Left lobe of liver (tissue), 2 donors: Measurements from ENCODE around the gene PRKN. TPM values are rescaled to one million over a fixed set of nuclear protein-coding genes. Genes with fewer than 3 reads are reported as not detected.

Experiments
- ATAC-seq: fragments of 200-7000 bp; cut with Tn5 transposase; one replicate; pipeline ENCODE4 v1.9.1; 2020; ENCODE audit warnings: mild to moderate bottlenecking, moderate library complexity
- DNase-seq: peaks from one replicate; pipeline ENCODE4 v3.0.0-alpha.2; 2020; ENCODE audit warnings: low spot score
- total RNA-seq: library from RNA; stranded (reverse); gene quantifications from one replicate; pipeline ENCODE4 v1.2.1, GENCODE V29; 2021
- donor health status: DM: no; HTN: no; CAD: no; lungs with moderate emphysema.
- donor health status: DM: no; HTN: yes; CAD: no.

PRKN gene
- total RNA-seq, 1 donor from 2014 or later: 1.2 TPM

GRCh38 chr6:162711376-162711775 is 16.2 kb downstream of the PRKN start:
- DNase-seq (peak; percentile 68), ATAC-seq (peak; percentile 95)

DNA sequence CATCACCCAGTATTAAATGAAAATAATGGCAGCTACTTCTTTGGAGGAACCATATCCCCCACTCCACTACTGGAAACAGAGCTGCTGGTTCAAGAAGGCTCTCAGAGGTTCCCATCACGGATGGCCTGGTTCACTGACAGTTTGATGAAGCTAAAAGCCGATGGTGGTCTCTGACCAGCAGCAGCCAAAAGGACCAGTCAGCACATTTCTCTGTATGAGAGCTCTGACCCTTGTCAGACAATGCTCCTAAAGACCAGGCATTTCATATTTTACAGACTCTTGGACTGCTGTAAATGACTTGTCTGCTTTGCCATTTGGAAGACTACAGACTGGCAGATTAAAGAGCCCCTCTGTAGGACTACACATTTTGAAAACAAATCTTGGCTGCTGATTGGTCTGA is 16.6 kb downstream of the PRKN start:
- DNase-seq (no peak), ATAC-seq (no peak)

DNA sequence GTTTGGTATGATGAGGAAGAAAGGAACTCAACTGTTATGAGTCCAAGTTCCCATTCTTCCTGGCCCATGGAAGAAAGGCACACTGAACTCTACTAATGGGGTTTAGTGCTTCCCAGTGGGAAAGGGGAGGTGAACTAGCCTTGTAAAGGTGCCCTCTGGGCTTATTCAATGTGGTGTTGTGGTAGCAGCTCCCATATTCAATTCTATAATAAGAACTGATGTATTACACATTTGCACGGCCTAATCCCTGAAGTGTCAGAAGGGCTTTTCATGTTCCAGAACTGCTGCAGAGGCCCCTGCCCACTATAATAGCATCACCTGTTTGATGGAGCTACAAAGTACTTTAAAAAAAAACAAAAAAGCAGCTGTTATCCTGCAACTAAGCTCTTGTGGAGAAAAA is 17.1 kb downstream of the PRKN start:
- ATAC-seq: no peak
- DNase-seq: no peak

DNA sequence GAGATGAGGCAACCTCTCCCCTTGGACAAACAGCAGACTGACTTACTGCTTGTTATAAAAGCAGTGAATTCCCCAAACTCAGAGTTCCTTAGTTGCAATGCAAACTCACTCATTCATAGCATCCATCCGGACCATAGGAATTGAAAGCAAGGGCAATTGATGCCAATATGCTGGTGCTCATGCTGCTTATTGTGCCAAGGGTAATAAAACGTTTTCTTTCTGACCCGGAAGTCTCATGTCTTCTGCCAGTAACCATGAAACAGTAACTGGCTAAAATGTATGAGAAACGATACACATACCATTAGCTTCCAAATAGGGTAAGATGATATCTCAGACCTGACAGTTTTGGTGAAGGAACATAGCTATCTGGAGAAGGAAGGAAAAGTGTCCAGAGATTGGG is 18.1 kb downstream of the PRKN start:
- DNase-seq: no peak
- no peak for ATAC-seq

GRCh38 chr6:162708971-162709370 is 18.6 kb downstream of the PRKN start:
- ATAC-seq (no peak), DNase-seq (no peak)

- DNase-seq (peak; percentile 51), ATAC-seq (peak; percentile 83)
These were observed 21.3 kb downstream of the PRKN start for GRCh38 chr6:162706232-162706631.

GRCh38 chr6:162705736-162706135 is 21.8 kb downstream of the PRKN start:
- peak; percentile 40 for ATAC-seq
- DNase-seq: no peak

GRCh38 chr6:162704001-162704400 is 23.6 kb downstream of the PRKN start:
- ATAC-seq (no peak), DNase-seq (no peak)

- no peak for ATAC-seq
- DNase-seq: no peak
These were observed 25.1 kb downstream of the PRKN start for GRCh38 chr6:162702446-162702845.

DNA sequence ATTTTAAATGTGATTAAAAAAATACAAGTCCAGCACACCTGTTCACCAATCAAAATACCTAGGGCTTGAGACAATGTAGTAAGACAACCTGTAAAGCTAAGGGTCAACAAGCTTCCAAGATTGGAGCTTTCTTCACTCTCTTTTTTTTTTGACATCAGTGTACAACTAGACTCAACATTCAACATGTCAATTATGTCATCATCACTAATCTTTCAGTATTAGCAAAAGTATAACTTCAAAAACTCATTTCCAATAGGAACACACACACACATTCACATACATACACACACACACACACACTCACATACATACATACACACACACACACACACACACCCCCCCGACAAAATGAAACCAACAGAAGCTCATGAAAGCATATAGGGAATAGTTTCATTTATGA is 26.0 kb downstream of the PRKN start:
- DNase-seq (no peak), ATAC-seq (no peak)

DNA sequence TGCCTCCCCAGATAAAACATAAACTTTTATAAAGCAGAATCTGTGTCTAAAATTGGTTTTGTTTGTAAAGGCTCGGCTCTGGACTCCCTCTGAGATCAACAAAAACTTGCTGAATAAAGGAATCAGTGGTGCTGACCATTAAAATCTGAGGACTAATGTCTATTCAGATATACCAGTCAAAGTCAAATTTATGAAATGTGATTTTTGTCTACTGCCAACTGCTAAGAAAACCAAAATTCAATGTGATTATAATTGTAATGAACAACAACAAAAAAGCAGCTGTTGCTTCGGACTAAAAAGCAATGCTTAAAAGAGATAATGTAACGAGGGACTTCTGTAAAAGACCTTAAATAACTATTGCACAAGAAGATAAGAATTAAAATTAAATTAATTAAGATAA is 26.6 kb downstream of the PRKN start:
- ATAC-seq: no peak

GRCh38 chr6:162699961-162700360 is 27.6 kb downstream of the PRKN start:
- ATAC-seq (no peak), DNase-seq (no peak)

More for the DNA sequence above, 26.6 kb downstream of the PRKN start:
- no peak for DNase-seq

DNA sequence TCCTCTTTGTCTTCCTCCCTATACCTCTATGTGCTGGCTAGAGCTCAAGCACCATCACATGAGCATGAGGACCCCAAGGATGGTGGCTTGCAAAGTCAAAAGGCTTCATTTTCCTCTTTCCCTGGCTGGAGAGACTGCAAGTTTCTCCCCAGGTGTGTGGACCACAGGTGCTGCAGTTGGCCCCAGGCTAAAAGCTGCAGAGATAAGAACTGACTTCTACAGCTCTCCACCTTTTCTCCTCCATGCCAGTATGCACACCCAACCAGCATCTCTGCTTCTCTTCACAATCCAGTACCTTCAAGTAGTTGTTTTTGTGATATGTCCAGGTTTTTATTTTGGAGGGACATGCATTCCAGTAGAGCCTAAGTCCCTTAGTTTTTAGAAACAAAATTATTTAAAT is 29.1 kb downstream of the PRKN start:
- no peak for DNase-seq
- ATAC-seq: no peak

DNA sequence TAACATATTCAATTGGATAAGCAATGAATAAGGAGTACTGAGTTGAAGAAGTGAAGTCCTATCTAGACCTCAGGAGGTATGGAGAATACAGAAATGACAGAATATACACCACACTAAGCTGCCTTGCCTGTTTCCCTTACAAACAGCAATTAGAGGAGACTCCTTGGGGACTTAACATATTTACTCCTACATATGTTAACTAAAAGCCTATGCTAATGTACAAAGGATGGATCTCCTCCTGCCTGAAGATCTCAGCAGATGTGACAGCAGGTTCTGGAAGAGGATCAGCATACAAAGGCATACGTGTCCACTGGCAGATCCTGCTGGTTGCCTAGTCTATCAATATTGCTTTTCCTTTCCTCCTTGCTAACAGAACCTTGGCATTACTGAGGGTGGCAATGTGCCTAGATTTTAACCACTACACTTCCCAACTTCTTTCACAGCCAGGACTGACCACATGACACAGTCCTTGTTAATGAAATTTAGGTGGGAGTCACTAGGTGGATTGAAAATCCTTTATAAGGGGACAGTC is 29.6 kb downstream of the PRKN start:
- ATAC-seq (peak; percentile 45), DNase-seq (no peak)

DNA sequence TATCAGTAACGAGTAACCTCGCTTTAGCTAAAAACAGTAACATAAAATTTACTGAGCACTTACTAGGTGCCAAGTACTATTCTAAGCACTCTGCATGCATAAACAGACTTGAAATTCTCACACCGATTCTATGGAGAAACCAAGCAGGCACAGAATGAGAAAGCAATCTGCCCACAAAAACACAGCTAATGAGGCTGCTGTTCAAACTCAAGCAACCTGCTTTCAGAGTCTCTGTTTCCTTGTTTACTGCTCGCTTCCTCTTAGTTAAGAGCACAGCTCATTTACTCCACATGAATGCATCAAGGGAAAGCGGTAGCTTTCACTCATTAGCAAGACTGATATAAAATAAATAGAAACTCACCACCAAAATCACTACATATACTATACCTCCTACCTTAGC is 37.4 kb downstream of the PRKN start:
- no peak for DNase-seq
- ATAC-seq: no peak

- DNase-seq: no peak
- ATAC-seq: no peak
These were observed 38.7 kb downstream of the PRKN start for GRCh38 chr6:162688751-162689345.

- DNase-seq (no peak), ATAC-seq (no peak)
These were observed 42.0 kb downstream of the PRKN start for GRCh38 chr6:162685586-162685985.

DNA sequence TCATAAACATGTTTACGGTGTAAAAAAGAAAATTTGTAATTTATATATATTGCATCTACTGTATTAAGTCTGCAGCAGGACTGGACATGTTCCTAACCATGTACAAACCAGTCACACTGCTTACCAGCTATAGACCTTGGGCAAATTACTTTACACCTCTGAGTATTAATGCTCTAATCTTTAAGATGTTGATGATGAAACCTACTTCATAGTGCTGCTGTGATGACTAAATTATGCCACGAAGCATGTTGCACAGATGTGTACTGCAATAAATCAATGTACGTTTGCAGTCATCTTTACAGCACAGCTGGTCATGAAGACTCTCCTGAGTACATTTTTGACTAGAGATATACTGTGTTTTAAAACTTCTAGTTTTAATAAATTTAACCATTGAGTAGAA is 42.6 kb downstream of the PRKN start:
- DNase-seq: no peak
- ATAC-seq: no peak

DNA sequence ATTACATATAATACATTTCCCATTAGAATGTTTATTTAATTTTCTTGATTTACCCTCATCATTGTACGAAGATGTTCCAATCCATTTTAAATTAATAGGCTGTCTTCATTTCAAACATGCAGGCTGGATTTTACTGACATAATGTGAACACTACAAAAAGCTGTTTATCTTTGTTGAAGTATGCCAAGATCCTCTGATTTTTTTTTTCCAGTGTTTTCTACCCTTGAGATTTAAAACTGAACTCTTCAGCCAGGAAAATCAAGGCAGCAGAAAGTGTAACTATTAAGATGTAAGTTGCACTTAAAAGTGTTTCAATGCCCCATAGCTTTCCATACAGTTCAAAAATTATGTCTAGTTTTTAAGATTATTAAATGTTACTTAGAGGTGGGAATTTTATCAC is 43.5 kb downstream of the PRKN start:
- ATAC-seq: no peak
- no peak for DNase-seq

DNA sequence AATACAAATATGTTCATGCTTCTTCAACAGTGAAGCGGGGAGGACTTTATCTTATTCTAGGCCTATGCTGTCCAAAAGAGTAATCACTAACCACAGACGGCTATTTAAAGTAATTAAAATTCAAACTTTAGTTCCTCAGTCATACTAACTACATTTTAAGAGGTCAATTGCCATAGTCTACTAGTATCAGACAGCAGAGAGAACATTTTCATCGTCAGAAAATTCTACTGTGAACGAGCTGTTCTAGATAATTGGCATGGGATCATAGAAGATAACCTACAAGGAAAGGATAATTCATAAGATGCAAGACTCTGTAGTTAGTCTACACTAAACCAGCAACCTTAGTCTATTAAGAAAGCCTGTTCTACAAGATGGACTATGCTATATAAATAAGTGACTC is 44.4 kb downstream of the PRKN start:
- DNase-seq (no peak), ATAC-seq (no peak)

DNA sequence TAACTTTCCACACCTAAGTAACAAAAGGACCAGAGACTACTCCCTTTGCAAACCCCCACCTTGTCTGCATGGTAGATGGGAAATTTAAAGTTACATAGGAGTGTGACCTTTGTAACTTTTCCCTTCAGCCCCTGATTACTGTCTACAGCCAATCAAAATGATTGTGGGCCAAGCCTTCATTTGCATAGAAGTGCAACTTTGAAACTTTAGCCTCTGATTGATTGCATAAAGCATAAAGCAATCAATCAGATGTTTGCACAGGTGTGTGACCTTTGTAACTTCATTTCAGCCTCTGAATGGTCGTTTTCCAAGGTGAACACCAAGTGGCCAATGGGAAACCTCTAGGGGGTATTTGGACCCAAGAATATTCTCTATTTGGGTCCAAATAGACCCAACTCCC is 46.1 kb downstream of the PRKN start:
- ATAC-seq (peak; percentile 91), DNase-seq (peak; percentile 47)

GRCh38 chr6:162680871-162681270 is 46.7 kb downstream of the PRKN start:
- DNase-seq (no peak), ATAC-seq (no peak)

DNA sequence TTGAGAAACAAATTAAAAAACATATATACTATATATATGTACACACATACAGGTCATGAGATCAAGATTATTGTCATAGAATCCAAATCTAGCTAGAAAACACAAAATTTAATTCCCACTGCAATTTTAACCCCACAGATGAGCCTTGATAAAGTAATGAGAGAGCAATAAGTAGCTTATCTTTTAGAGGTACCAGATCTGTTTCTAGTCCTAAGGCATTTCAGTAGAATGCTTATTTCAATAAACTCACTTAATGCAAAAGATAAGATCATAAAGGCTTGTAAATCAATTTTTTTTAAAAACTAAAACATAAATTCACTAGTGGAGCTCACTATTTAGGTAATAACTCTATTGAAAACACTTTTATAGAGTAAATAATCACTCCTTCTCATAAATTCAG is 47.2 kb downstream of the PRKN start:
- DNase-seq: no peak
- no peak for ATAC-seq
